Stimulated activated CD8-positive, alpha-beta memory T cell treated with anti-CD3 and anti-CD28 coated beads, Interleukin-4, amount 100 ng/mL, for 1 hour (primary cell): ENCODE results near the gene KIAA2012.
"Not testable (repeated sequence)": the region's sequence is repeated elsewhere in the genome, so short reads cannot be mapped to it uniquely, and the experiment has no call there.

Experiments
- DNase-seq, 2 donors: peaks; one replicate each; pipeline ENCODE4 v3.0.0-alpha.2; 2020; ENCODE audit warnings: low read depth in 2 of 2, low spot score in 1 of 2

The KIAA2012 gene

DNA sequence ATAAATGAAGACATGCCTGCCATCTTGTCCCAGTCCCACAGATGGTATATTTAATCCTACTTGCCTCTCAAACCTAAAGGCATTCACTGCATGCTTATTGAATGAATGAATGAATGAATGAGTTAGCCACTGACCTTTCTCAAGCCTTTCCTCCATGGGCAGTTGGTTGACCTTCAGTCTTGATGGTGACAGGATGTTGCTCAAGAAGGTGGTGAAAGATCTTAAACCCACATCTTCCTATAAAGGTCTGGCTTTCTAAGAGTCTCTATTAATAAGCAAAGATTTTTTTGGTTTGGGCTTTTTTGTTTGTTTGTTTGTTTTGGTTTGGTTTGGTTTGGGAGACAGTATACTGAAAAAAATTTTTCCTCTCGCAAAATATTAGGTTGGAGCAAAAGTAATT is 41.7 kb downstream of the KIAA2012 start:
- no peak for DNase-seq

DNA sequence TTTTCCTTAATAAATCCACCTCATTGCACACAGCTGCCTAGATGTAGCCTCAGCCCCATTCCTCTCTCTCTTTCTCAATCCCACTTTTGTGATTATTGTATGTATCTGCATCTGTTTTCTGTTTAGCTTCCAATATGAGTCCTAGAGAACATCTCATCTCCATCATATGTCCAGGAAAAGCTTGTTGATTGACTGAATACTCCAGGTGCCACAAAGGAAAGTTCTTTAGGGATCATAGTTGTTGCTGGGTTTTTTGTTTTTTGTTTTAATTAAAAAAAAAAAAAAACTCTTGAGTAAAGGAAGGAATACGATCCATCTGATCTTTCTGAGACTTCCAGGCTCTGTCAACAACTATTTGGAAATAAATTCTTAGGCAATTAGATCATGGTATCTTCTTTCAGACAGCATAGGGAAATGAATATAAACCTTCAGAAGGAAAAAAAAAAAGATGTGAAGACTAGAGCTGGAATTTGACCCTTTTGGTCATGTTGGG is 42.5 kb downstream of the KIAA2012 start:
- DNase-seq = no peak

DNA sequence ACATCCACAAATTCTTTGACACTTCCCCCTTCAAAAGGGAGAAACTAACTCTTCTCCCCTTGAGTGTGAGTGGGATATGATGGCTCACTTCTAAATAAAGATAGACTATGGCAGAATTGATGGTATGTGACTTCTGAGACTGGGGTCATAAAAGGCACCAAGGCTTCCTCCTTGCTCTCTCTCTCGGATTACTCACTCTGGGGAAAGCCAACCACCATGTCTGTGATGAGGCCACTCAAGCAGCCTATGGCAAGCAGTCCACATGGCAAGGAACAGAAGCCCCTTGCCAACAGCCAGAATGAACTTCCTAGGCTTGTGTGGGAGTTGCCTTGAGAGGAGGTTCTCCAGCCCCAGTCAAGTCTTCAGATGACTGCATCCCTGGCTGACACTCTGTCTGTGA is 43.6 kb downstream of the KIAA2012 start:
- no peak for DNase-seq

DNA sequence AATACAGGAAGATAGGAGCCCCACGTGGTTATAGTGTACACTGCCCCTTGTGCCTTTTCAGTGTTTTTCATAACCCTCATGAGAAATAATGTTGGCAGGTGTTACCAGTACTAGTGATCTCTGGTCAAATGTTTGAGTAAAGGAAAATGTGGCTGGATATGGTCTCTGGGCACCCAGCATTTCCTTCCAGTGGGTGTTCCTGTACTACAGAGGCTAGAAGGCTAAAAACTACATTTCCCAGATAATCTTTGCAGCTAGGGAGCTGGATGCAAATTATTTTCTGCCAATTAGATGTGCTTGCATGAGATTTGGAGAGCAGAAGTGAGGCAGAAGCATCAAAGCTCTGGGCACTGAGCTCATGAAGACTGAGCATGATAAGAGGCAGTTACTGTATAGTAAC is 45.1 kb downstream of the KIAA2012 start:
- no peak for DNase-seq

DNA sequence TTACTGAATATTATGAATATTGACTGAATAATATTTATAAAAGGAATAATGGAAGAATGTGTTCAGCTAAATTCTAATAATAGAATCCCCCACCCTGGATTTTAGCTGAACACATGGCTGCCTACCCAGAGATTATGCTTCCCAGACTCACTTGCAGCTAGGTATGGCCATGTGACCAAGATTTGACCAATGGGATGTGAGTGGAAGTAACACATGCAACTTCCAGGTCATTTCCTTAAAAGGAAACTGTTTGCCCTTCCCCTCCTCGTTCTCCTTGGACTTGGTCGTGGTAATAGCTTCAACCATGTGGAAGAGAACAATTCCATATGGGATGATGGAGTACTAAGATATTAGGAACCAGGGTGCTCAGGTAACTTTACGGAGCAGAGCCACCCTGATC is 47.8 kb downstream of the KIAA2012 start:
- no peak for DNase-seq

DNA sequence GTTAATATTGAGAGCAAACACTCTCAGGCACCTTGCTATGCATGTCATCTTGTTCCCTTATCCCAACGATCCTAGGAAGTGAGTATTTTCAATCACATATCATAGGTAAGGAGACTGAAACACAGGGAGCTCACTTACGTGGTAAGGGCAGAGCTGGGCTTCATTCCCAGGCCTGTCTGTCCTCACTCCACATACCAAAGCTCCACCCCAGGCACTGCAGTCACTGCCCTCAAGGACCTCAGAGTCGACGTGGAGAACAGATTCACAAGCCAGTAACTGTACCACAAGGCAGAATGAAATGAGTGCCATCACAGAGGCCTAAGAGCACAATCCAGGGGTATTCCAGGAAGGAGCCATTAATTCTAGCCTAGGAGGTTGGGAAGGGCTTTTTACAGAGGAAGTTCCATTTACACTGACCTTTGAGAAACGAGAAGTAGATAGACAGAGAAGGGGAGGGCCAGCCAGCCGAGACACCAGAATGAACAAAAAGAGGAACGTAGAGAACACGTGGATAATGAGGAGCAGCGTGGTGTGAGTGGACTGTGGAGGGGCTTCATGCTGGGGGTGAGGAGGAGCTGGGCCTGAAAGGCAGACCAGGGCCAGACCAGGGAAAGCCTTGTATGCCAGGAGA is 48.6 kb downstream of the KIAA2012 start:
- DNase-seq = no peak

DNA sequence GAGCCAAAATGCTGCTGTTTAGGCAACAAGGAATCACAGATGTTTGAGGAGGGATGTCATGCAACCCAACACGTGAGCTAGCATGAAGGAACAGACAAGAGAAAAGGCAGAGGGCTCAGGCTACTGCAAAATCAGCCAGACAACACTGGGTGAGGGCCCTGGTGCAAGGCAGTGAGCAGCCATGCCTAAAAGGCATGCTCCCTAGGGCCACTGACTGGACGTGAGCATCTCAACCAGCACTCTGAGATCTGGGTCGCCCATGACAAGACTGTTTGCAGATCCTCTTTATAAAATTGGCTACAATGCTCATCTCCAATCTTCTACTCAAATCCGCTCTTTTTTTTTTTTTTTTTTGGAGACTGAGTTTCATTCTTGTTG is 49.1 kb downstream of the KIAA2012 start:
- DNase-seq = no peak

DNA sequence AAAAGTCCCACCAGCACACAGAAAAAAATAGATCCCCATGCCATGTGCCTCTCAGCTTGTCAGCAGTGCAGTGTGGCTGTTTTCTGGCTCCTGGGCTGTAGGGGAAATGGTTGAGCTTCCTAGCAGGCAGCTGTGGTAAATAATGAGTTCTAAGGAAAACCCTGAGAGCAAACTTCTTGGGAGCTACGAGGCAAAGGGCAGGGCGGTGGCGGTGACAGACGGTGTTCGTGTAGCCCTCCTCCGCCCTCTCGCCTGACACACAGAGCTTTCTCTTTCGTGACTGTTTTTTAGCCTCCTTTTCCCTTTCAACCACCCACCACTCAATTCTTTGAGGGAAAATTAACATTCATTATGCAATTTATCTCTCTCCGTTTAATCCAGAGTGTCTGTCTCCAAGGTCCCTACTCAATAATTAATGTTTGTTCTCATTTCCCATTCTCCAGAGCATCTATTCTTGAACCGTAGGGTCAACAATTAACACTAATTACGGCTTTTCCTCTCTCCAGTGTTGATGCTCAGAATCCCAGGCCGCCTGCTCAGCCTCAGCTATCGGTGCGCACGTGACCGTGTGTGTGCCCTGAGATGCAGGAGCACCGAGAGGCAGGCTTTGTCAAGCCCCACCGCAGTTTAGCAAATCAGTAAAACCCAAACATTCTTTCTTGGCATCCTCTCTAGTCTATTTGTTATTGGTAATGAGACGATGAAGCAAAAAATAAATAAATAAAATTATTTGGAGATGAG is 50.1 kb downstream of the KIAA2012 start:
- no peak for DNase-seq

DNA sequence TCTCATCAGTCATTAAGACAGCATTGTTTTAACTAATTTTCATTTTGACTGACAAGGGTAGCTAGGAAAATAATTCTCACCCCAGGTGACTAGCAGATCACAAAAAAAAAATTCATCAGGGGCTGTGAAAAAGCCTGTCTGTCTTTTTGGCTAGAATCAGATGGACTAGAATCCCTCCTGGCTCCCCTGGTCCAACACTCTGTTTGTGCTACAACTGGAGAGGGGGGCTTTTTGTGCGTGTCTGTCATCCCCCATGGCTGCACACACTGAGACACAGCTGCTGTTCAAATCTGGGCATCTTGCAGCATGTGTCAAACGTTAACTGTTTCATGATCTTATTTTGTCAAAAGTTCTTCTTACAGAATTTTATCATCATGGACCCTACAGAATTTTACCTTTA is 51.2 kb downstream of the KIAA2012 start:
- no peak for DNase-seq

DNA sequence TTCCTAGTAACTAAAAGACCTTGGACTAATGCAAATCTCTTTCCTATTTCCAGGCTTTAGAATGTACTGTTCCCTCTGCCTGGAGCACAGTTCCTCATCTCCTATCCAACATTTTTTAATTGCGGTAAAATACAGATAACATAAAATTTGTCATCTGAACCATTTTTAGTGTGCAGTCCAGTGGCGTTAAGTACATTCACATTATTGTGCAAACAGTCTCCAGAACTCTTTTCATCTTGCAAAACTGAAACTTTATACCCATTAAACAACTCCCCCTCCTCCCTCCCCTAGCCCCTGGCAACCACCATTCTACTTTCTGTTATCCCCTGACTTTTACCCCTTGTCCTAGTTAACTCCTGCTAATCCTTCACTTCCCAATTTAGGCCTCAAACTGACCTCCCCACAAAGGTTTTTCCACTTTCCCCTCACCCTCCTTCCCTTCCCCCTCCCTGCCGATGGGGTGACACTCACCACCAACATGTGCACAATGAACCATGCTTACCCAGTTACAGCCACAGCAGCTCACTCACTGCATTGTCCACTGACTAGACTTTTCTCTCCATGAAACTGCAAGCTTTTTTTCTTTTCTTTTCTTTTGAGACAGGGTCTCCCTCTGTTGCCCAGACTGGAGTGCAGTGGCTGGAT is 54.8 kb downstream of the KIAA2012 start:
- DNase-seq = no peak

DNA sequence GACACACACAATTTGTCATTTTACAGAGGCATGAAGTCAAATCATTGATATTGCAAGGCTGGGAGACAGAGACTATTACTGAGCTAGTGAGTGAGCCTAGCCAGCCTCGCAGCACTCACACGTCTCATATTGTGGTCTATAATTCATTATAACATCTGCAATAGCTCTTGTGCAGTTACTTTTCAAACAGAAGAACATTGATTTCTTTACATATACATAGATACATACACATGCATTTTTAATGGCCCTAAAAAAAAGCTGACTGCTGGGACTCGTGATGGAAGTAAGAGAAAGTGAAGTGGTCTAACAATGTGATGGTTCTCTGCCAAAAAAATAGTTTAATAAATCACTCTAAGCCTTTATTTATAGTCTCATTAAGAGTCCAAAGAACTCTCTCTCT is 56.8 kb downstream of the KIAA2012 start:
- no peak for DNase-seq

DNA sequence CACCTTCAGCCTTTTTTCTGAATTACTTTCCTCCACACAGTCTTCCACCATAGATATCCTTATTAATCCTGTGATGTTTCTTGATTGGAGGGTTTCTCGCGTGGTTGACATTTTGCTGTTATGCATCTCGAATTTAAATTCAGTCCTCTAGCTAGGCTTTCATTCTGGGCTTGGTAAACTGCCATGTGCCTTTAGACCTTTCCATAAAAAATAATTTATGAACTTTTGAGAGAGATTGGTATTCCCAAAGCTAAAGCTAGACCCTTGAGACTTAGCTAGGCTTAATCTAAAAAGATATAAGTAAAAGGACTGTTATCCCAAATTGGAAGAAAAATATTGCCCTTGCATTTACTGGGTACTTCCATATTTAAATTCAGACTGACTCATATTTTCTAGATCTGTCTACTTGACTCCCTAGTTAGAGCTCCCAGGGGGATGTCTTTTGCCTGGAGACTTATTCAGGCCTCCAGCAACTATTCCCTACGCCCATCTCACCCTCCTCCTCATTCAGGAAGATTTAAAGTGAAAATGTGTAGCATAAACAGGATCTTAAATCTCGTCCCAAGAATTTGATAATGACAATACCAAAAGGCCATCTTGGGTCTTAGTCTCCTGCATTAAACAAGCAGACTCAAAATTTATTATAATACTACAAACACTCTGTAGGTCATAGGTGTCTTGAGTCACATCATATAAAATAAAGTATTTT is 60.3 kb downstream of the KIAA2012 start:
- no peak for DNase-seq

DNA sequence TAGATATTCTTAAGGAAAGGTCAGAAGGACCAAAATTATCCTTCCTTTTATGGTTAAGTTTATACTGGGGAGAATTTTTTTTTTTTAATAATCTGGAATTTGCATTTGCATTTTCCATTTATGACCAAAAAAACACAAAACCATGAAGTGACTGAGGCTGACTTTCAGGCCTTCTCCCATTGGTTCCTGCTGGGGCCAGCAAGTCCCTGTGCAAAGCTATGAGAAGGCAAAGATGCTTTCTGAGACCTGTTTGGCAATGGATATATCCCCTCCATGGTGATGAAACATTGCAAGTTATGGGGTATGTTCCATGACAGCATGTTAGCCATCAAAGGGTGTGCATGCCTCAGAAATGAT is 60.8 kb downstream of the KIAA2012 start:
- no peak for DNase-seq

DNA sequence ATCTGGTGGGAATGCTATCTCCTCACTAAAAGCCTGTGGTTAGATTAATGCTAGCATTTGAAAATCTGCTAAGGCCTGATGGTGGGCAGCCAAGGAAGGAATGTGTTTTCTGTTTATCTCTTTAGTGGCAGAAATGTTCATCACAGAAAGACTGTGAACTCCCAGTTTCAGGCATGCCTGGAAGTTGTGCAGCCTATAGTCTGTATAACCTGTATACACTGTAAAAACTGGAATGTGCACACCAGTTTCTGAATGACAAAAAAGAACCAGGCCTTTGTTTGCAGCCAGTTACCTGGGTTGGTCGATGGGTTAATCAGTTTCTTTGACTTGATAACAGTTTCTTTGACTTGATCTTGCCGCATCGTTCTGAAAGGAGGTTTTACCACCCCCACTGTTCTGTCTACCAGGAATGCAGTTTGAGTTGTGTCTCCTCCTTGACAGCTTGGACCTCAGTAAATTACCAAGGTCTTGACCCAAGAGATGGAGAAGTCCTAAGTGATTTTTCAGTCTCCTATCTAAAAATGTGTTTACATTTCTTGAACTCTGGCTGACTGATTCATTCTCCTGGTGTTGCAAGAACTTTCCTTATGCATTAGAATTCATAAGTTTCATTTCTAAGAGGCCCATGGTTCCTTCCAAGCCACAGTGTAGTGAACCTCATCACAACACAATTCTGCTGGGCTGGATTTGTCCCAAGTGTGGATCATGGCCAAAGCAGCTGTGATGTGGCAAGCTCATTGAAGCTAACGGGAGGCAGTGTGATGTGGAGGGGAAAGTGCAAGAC is 62.2 kb downstream of the KIAA2012 start:
- no peak for DNase-seq

DNA sequence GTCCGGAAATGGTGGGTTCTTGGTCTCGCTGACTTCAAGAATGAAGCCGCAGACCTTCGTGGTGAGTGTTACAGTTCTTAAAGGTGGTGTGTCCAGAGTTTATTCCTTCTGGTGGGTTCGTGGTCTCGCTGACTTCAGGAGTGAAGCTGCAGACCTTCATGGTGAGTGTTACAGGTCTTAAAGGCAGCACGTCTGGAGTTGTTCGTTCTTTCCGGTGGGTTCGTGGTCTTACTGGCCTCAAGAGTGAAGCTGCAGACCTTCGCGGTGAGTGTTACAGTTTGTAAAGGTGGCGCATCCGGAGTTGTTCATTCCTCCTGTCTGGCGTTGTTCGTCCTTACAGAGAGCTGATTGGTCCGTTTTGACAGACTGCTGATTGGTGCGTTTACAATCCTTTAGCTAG is 63.0 kb downstream of the KIAA2012 start:
- not testable (repeated sequence) for DNase-seq

DNA sequence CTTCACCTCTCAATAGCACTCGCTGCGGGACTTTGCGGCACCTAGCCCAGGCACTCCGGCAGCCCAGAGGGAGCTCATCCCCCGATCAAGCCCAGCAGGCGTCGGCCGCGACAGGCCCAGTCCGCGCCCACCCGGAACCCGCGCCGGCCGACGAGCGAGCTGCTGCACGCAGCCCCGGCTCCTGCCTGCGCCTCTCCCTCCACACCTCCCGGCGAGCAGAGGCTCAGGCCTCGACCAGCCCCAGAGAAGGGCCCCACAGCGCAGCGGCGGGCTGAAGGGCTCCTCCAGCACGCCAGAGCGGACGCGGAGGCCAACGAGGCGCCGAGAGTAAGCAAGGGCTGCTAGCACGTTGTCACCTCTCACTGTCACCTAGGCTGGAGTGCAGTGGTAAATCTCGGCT is 63.5 kb downstream of the KIAA2012 start:
- no peak for DNase-seq

DNA sequence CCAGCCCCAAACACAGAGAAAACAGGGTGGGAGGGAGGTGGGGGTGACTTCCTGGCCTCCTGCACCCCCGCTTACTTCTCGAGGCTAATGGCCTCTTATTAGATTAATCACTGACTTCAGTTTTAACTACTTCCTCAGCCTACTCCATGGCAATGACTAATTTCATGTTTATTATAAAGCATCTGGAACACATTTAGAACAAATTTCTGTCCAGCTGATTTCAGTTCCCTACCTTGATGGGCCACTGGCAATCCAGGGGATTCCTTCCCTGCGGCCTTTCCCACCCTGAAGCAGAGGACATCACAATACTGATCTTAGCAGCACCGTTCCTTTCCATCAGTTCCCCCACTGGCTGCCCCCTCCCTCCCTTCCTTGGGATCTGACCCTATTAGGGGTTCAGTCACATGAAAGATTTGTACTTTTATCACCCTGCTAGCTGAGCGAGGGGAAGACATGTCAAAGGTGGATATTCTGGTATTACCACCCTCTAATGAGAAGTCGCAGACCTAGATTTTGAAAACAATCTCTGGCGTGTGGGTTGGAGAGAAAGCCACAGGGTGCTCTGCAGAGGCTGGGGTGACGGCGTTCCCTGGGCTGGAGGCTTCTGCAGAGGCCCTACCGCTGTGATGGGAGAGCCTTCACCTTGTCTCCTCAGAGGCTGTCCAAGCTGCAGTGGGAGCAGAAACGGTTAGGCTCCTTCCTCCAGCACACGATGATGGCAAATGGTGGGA is 67.6 kb downstream of the KIAA2012 start:
- no peak for DNase-seq

DNA sequence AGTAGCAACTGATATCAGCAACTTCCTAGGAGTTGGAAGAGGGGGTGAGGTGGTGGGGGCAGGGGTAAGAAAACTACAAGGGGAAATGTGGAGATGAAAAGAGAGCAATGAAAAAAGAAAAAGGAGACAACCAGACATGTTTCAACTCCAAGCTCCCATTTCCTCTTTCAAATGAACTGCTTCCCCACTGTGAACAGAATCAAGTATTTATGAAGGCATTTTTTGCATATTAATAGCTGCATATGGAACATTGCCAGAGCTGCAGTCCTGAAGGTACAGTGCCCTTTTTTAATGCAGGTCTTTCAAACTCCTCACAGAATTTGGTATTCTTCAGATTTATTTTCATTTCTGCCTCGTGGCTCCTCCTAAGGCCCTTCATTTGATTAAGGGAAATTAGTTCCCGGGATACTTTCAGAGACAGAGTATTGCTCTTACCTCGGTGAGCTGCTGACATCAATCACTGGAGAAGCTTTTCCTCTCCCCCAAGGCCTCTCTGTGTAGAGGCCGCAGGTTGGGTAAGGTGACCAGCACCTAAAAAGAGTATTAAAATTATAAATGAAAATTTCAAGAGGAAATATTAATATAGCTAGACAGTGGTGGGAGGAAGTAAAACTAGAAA is 68.4 kb downstream of the KIAA2012 start:
- no peak for DNase-seq

DNA sequence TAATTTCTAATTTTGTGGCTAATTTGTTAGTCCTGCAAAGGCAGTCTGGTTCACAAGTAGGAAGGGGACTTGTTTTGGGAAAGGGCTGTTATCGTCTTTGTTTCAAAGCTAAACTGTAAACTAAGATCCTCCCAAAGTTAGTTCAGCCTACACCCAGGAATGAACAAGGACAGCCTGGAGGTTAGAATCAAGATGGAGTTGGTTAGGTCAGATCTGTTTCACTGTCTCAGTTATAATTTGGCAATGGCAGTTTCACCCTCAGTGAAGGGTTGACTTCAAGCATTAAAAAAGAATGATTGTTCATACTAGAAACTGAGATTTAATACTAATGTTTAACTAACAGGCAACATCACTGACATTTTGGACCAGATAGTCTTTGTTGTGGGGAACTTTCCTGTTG is 69.5 kb downstream of the KIAA2012 start:
- no peak for DNase-seq

DNA sequence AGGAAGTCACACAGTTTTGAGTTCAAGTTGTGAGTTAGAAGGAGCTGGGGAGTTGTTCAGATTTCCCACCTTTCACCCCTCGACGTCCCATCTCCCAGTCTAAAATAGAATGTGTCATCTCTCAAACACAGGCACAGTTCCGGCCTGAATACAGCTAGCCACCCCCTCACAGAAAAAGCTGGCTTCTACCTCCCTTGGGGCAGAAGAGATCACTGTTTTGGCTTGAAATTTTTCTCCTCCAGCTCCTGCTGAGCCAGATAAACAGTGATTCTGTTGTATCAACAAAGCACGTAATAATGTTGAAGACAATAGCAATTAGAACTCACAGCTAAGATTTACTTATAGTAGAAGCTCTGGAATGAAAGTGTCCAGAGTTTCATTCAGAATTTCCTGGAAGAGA is 74.7 kb downstream of the KIAA2012 start:
- DNase-seq = no peak
